ENCODE measurements around the gene IGFBP2.

Gene IGFBP2

DNA sequence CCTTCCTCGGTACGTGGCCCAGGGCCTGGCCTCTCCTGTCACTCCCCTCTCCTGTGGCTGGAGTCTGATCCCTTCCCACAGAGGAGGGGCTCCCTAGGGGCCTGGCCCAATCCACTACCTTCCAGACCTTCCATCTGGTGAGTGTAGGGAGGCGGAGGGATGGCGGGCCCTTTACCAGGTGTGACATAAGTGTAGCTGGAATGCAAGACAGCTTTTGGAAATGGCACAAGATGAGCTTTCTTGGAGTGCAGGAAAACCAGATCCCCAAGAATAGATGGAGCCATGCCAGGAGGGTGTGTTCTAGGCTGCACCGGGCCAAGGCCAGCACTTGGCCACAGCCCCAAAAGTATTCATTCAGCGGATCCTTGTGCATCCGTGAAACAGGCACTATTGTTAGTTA, 32.0 kb downstream of the IGFBP2 start:
- DNase-seq: no peak

DNA sequence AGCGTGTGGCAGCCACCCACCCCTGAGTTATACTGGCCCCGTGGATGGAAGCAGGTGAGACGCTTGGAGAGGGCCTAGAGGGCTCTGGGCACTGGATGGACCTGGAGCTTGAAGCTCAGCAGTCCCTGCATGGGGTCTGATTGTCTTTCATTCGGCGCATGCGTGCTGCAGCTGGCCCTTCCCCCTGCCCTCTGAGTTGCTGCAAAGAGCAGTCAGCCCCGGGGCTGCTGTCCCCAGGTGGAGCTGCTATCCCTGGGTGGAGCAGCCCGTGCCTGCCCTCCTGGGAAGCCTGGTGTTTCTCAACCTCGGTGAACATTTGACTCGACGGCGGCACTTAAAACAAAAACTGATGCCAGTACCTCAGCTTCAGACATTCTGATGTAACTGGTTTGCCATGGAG, 32.5 kb downstream of the IGFBP2 start:
- DNase-seq: no peak

DNA sequence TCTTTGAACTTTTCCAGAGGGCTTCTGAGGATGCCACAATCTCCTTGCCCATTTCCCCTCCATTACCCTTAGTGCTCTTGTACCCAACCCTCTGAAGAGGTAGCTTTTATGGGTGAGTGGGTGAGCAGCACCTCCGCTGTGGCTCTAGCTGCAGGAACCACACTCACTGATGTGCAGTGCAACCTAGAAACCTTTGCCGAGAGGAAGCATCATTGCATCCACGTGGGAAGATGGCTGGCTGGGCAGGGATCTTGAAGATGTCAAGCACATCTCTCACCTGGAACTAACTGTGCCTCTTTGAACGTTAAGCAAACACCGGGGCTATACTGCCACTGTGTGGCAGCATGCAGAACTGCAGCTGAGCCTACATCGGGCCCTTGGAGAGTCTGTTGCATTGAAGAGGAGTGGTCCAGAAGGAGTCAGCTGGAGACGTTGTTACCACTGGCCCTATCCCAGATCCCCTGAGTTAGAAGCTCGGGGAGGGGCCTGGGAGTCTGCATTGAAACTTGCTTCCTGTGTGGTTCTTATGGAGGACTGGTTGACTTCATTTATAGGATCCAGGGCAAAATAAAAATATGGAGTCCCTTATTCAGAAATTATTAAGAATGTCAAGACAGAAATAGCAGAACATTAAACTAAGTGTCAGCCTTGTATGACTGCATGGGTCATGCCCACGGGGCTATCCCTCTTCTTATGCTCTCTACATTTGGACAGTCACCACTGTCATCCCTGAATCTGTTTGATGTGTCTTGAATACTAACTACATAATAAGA, 33.4 kb downstream of the IGFBP2 start:
- DNase-seq: peak; percentile 50

DNA sequence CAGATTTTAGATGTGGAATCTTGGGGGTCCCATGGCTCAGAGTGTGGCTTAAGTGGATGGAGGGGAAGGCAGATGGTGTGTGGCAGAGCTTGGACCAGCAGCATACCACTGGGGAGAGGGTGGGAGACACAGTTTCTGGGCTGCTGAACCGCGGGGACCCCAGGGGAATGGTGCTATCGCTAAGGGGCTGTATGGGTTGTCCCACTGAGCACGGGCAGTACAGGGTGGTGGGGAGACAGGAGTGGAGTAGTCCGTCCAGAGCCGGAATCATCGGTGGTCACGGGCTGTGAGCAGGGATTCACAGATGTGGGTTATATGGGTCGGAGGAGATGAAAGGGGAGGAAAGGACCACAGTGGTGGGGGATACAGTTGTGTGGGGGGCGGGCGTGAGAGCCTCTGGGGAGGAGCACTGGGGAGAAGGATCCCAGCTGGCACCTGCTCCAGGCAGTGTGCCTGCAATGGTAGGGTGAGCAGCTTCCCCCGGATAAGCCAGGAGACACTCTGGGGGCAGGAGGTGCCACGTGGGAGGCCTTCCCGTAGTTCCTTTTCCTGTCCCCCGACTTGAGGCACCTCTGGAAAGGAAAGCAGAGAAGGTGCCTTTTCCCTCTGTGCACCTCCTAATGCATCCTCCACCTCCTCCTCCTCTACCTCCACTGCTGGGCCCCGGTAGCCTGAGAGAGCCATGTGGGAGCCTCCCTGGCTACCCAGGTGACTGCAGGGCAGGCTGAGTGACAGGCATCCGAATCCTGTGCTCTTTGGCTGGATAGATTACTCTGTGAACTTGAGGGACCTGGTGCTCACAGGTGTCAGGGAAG, 37.3 kb downstream of the IGFBP2 start:
- no peak for DNase-seq

DNA sequence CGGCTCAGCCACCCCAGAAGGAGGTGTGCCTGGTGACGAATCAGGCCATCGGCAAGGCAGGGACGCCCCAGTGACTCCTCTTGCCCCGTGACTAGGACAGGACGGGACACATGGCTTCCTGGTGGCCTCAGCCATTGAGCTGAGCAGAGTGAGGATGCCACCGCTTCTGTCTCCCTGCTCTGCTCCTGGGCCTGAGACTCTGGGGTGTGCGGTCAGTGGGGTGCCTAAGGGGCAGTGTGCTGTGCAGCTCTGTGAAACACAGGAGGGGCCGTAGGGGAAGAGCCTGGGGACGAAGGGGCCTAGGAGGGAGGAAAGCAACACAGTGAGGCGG, 37.8 kb downstream of the IGFBP2 start:
- DNase-seq: no peak

DNA sequence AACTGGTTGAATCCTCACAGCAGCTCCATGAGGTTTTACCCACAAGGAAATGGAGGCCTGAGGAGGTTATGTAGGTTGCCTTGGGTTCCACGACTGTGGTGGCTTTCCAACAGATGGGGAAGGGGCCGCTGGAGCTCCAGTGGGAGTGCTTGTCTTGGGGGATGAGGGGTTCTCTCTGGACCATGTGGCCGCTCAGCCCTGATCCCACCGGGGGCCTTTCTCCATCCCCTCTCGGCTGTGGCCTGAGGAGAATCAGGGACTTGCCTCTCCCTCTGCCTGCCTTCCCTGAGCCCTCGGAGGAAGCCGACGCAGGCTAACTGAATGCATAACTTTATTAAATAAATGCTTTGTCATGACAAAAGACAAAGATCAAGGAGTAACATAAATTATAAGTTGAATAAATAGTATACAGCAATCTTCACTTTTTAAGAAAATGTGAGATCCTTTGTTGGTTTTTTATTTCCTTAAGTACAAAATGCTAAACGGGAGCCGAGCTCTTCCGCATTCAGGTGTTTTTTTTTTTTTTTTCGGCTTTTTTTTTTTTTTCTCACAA, 38.6 kb downstream of the IGFBP2 start:
- no peak for DNase-seq

DNA sequence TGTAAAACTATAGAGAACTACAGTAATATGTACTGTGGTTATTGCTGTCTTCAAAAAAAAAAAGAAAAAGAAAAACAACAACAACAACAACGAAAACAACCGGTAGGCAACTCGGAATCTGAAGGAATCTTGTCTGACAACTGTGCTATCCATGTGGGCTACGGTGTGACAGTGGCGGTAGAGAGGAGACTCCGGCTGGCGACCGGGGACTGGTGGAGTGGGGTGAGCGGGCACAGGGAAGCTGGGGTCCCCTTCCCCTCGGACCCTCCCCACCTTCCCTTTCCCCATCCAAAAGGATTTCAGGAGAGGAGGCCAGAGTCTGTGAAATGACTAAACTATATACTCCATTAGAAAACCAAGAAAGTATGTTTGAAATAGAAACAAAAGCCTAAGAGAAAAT, 39.2 kb downstream of the IGFBP2 start:
- DNase-seq: no peak

DNA sequence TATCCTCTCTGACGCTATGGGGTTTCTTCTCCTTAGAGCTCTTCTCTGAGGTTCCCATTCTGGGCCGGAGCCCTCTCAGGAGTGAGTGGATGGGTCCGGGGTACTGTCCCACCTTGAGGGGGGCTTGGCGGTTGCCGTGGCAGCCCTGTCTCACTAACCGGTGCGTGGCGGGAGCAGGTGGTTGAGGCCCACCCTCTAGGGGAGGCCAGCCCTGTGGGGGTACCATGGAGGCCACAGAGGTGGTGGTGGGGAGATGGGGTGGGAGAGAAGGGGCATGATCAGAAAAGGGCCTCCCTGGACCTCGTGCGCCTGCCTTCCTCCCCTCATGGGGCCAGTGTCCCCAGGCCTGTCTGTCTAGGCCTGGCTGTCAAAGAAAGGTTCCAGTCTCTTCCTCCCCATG, 39.8 kb downstream of the IGFBP2 start:
- no peak for DNase-seq

DNA sequence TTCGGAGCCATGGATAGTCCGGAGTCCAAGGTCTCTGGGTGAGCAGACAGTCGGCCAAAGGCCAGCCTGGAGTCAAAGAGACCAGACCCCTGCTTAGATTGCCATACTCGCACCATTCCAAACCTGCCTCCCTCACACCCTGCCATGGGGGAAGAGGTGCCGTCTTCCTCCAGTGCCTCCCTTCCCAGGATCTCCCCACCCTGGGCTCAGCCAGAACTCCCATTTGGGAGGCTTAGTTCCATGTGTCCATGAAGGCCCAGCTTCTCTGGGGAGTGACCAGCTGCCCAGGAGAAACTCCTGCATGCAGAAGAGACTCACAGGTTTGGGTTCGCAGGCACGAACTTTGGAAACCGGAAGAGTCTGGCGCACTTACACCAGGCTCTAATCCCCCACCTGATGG, 40.4 kb downstream of the IGFBP2 start:
- DNase-seq: no peak

DNA sequence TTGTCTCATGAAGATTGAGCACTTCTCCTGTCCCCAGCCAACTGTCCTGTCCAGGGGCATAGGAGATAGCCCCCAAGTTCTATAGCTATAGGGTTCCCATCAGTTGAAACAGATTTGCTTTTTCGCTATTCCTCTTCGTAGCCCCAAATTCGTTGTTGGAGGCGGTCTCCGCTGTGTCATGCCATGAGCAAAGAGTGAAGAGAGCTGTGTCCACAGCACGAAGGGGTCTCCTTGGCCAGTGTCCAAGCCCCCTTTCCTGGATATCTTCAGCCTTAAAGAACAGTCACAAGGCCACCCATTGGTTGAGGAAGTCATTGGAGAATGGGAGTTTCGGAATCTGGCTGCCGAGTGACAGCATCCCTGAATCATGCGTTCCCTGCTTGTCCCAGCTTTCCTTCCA, 41.2 kb downstream of the IGFBP2 start:
- DNase-seq: no peak

DNA sequence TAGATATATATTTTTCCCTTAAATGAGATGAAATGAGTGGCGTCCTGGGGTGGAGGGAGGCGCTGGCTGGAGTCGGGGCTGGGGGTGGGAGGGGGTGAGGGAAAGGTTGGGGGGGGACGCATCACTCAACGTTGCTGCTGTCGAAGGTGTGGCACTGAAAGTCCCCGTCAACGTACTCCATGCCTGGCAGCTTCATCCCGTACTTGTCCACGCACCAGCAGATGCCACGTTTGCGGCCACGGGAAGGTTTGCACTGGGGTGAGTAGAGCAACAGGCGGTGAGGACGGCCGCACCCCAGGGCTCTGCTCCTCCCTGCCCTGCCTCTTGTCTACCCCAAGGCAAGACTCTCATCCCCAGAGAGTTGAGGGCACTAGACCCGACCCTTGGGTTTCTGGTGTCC, 43.4 kb downstream of the IGFBP2 start:
- no peak for DNase-seq

DNA sequence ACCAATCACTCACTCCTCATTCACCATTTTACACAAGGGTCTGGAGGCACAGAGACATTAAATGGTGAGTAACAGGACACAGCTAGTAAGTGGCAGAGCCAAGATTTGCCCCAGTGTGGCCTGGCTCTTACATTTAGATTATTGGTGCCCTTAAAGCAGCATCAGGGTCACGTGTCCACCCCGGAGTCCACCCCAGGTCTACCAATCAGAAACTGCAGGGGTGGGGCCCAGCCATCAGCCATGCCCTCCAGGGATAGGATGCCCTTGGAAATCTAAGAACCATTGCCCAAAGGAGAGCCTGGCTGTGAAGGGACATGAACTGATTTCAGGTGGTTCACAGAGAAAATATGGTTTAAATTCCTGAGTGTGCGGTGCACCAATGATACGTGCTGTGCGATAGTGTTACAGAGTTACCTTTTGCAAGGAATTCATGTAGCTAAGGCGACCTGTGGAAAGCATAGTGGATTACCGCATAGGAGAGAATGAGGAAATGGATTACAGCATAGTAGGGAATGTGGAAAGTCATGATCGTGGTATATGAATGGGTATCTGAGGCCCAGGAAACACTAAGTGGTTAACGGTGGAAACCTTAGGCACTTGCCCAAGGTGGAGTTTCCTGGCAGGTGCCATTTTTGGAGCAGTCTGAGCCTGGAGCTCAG, 44.3 kb downstream of the IGFBP2 start:
- no peak for DNase-seq

DNA sequence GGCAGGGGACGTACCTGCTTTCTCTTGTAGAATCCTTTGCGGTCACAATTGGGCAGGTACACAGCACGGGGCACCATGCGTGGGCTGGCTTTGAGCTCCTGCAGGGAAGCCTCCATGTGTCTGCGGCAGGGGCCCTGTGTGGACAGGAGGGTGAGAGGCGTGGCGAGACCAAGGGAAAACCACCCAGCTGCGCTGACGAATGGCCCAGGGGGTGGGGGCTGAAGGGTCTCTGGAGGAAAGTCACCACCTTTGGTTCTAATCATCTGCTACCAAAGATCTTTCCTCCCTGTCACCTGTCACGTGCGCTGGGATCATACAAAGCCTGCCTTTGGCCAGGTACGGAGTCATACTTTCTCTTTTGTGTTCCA, 44.9 kb downstream of the IGFBP2 start:
- no peak for DNase-seq

DNA sequence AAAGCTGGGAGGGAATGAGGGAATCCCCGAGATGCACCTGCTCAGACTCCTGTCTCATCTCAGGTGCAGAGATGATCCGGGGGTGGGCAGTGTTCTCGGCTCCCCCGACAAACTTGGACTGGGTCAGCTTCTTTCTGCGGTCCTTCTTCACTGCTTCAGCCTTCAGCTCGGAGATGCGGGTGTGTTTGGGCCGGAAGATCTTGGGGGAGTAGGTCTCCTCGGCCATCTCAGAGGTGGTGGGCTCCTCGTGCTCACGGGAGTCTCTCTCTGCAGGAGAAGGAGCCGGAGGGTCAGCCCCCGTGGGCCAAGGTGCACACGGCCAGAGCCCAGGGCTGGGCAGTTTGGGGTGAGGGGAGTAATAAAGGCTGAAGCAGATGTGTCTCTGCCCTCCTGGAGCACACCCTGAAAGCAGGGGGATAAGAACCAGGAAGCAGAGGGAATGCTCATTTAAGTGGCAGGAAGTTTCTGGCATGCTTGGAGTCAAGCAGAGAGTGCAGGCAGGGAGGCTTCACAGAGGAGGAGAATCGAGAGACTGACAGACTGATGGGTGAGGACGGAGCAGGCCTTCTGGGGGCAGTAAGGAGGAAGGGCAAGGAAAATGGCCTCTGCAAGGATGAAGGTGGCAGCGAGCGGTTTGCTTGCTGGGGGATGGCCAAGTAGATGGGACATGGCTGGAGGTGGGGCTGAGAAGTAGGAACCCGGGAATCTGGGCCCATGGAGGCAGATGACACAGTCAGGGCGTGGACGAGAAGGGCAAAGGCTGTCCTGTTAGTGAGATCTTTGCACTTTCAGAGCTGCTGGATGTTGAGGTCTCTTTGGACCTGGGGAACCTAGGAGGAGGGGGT, 45.8 kb downstream of the IGFBP2 start:
- no peak for DNase-seq

DNA sequence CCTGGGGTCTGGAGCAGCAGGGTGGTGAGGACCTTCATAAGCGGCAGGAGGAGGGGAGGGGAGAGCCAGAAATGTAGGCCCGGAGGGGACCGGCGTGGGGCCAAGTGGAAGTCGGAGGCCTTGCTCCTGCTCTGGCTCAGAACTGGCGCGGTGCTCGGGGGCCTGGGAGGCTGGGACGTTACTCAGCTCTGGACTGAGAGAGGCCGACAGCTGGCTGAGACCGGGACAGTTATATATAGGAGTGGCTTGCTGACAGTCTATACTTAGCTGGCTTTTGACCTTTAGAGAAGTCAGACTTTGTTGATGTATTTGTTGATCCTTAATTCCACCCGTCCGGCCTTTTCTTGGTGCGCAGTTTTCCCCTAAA, 46.4 kb downstream of the IGFBP2 start:
- DNase-seq: no peak

DNA sequence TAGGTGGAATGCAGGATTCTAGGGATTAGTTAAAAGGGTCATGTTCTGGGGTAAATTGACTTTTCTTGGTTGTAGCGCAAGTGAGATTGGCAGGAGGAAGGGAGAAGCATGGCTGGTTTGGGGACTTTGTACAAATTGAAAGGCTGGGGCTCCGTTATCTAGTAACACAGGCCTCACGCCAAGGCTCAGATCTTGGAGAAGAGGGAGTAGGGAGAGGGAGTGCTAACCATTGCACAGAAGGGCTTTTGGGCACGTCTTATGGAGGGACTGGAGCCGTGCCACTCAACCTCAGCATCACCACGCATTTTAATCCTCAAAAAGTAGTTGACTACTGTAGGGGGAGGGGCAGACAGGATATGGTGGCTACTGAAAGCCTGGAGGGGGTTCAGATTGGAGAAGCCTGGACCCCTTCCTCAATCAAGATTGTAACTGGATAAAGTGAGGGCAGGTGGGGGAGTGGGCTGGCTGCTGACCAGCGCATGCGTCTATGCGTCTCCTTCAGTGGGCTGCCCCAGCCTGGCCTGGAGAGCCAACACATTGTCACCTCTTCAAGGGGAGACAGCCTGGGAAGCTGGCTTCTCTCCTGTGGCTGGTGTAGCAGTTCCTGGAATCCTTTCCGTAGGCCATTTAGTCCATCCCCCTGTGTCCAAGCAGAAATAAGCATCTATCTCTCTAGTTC, 47.9 kb downstream of the IGFBP2 start:
- no peak for DNase-seq

DNA sequence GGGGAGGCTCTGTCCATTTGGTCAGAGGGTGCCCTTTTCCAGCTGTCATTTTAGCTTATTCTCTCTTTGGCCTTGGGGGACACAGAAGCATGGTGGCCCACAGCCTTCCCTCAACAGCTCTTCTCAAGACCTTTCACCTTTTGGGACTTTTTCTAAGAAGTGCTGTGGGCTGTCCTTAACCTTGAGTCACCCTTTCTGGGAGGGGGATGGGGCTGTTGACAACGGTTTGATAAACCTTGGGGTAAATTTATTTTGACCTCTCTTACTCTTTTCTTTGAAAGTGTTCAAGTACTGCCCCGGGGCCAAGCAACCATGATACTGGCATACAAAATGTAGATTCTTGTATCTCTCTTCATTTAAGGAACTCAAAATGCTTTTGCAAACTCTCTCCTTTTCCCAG, 48.5 kb downstream of the IGFBP2 start:
- no peak for DNase-seq

DNA sequence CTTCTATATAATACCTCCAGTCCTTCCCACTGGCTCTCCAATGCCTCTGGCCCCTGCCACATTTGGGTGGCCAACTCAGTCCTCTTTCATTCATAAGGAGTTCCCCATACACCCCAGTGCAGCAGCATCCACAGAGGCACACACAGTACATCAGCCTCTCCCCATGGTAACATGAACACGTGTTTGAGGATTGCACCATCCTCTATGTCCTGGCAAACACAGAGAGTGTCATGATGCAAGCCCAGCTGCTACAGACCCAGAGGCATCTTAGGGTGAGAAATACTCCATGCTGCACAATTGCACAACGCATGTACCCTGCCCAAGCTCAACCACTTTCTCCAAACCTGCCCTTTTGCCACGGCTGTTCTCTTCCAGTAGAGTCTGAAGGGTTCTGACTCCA, 50.6 kb downstream of the IGFBP2 start:
- DNase-seq: no peak

DNA sequence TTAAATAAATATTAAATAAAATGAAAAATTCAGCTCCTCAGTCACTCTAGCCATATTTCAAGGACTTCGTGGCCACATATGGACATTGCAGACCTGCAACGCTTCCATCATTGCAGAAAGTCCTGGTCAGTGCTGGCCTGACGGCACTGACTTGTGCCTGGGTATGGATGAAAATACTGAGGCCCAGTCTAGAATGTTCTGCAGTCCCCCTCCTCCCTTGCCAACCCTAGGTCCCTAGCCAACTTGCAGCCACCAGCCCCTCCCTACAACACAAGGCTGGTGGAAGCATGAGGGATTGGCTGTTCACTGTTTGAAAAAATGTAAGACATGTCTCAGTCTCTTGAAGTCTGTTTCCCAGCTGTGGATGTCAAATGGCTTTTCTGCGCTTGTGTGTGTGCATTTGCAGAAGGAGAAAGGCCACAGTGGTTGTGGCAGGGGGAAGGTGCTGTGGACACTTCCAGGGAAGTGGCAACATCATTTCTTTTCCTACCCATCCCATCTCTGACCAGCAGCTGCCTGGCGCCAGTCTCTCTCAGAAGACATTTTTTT, 52.2 kb downstream of the IGFBP2 start:
- DNase-seq: no peak

DNA sequence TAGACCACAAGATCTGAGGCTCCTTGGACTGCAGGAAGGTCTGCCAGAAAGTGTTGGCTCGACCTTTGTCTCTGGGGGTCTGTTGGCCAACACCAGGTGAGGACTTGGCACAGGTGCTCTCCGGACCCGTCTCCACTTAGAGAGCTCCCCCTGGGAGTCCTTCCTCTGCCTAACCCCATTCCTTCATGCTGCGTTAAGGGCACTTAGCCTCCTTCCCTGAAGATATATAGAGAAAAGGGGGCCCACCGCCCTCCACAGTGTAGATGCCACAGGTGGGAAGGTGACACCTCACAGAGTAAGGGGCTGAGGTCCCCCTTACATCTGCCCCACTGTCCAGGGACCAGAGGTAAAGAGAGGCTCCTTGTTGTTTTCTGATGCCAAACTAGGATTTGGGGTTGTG, 53.9 kb downstream of the IGFBP2 start:
- no peak for DNase-seq

DNA sequence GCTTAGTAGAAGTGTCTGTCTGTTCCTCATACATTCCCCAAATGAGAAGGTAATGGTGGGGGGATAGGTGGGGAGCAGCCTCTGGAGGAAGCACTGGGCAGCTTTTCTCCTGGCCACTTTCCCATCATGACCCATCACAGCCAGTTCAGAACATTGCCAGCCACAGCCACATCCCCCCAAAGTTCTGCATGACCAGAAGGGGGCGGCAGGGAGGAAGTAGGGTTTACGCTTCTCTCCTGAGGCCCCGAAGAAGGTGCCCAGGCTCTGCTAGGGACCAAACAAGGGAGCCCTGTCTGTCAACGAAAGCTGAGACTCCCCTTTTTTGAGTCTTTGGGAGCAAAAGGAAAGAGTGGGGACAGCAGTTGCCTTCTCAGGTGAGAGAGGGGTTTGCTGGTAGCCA, 54.4 kb downstream of the IGFBP2 start:
- DNase-seq: no peak

DNA sequence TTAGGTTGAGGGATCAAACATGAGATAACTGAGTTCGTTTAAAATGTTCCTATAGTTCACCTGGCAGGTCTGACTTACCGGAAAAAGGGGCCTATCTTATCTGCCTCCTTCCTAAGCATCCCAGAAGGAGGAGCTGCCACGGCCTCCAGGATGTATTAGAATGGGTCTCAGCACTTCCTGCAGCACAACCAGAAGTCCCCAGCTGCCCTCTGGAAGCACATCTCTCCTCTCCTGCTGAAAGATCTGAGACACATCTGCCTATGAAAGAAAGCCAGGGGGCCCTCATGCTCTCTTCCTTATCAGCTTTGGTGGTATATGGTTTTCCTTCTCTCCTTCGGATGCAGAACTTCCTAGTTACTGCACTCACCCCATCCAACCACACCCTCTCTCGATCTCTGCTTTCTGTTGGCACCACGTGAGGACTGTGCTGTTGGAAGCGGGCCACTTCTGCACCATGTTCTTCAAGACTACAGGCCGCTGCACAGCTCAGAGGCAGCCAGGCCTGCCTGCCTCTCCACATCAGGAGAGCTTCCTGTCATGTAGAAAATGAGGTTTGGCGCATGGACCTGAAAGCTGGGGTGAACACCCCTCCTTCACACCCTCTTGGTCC, 55.6 kb downstream of the IGFBP2 start:
- no peak for DNase-seq

All from NCI-H2081 treated with DMSO at 0.1 percent for 48 hours (cell line).